Cardiac muscle cell (in vitro differentiated cells and primary cell): Measurements from ENCODE around the gene ZNF48. TPM values are rescaled to one million over a fixed set of nuclear protein-coding genes. Genes with fewer than 3 reads are reported as not detected.

Experiments used
- DNase-seq, 2 donors: peaks; one replicate each; pipeline versions ENCODE4 v3.0.0 to v3.0.0-alpha.2; 2010 to 2017; ENCODE audit warnings: low read depth in 1 of 2, low spot score in 1 of 2
- H3K27ac ChIP-seq: fragments of 200-600 bp; sonication (generic); 2 replicates; pipeline ENCODE4 v1.5.1; 2016
- H3K27me3 ChIP-seq: fragments of 200-600 bp; sonication (generic); 2 replicates; pipeline ENCODE4 v1.6.0; 2016; ENCODE audit warnings: control low read depth
- H3K36me3 ChIP-seq: fragments of 200-600 bp; sonication (generic); 2 replicates; pipeline ENCODE4 v1.5.1; 2016; ENCODE audit warnings: control low read depth
- H3K4me1 ChIP-seq: fragments of 200-600 bp; sonication (generic); 2 replicates; pipeline ENCODE4 v1.8.1; 2017; ENCODE audit warnings: low read depth, mild to moderate bottlenecking, mixed run types
- H3K4me3 ChIP-seq: fragments of 200-600 bp; sonication (generic); 2 replicates; pipeline ENCODE4 v1.5.1; 2016; ENCODE audit warnings: mild to moderate bottlenecking
- H3K9me3 ChIP-seq: fragments of 200-600 bp; sonication (generic); 2 replicates; pipeline ENCODE4 v1.5.1; 2017; ENCODE audit warnings: low read depth, mild to moderate bottlenecking, control low read depth
- polyA plus RNA-seq: library from polyadenylated mRNA; unstranded; fragments of >200 nt; fragmentation: Nextera tagmentation; extraction: Ambion mirVana; gene quantifications from 2 replicates; pipeline ENCODE4 v1.2.1, GENCODE V29; 2016
- total RNA-seq: library from RNA; depleted of rRNA; stranded (reverse); fragments of >200 nt; gene quantifications from 2 replicates; pipeline ENCODE4 v1.2.3, GENCODE V29; 2016
- TF ChIP-seq, protein P1 (sequence below): IDR thresholded peaks from 2 replicates; pipeline ENCODE4 v1.5.1; 2012; ENCODE audit warnings: low read depth, mild to moderate bottlenecking, low read length

Gene ZNF48
- total and polyA plus RNA-seq, 2 experiments from 2014 or later: 12.5 to 32.3 TPM

DNA sequence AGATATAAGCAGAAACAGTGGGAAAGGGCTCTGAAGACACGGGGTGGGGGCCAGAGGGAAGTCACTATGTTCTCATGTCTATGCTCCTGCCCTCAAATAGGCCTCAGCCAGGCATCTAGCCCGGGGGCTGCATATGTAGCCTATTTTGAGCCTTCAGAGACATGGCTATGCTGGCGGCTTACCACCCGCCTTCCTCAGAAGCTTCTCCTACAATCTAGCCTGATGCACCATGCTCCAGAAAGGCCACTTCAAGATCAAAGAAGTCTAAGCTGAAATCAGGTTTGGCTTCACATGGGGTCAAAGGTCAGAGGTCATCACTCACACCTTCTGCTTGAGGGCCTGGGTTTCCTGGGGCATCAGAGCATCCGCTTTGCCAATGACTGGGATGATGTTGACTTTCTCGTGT, 14.4 kb upstream of the ZNF48 start:
- TF ChIP-seq, protein P1, sequence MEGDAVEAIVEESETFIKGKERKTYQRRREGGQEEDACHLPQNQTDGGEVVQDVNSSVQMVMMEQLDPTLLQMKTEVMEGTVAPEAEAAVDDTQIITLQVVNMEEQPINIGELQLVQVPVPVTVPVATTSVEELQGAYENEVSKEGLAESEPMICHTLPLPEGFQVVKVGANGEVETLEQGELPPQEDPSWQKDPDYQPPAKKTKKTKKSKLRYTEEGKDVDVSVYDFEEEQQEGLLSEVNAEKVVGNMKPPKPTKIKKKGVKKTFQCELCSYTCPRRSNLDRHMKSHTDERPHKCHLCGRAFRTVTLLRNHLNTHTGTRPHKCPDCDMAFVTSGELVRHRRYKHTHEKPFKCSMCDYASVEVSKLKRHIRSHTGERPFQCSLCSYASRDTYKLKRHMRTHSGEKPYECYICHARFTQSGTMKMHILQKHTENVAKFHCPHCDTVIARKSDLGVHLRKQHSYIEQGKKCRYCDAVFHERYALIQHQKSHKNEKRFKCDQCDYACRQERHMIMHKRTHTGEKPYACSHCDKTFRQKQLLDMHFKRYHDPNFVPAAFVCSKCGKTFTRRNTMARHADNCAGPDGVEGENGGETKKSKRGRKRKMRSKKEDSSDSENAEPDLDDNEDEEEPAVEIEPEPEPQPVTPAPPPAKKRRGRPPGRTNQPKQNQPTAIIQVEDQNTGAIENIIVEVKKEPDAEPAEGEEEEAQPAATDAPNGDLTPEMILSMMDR: no peak
- no peak overlapping the region for H3K4me3 ChIP-seq

DNA sequence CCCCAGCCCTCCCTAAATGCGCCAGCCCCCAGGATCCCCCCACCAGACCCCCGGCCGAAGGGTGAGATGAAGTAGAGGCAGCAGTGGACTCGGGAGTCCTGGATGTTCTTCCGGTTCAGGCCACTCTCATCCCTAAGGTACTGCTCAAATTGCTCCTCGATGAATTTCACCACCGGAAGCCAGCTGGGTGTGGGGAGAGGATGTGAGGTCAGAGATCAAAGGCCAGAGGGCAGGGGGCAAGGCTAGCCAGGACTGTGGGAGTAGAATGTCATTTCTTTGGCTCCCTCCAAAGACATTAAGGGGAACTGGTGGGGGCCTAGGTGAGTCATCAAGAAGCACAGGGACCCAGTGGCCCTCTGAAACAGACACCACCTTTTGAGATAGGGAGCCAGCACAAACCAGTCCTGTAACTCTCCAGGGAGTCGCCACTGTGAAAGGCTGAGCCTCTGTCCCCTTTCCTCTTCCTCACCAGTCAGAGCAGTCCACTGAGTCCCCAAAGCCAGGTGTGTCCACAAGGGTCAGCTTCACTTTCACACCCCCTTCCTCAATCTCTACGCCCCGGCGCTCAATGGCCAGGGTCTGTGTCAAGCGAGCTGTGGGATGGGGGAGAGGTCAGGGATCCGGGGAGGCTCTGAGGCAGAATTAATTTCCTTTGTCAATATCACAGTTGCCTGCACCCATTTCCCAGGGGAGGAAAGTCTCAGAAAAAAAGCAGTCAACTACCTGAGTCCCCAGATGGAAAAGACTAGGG, 13.8 kb upstream of the ZNF48 start:
- TF ChIP-seq, protein P1: no peak
- DNase-seq: no peak
- no peak overlapping the region for H3K4me3 ChIP-seq
- peak overlapping the region; percentile 70 for H3K27ac ChIP-seq
- H3K4me1 ChIP-seq: peaks cover 9% of the 10 kb centered on the region
- H3K9me3 ChIP-seq: no peaks in the 10 kb centered on the region
- no peaks in the 10 kb centered on the region for H3K36me3 ChIP-seq
- no peaks in the 10 kb centered on the region for H3K27me3 ChIP-seq

More for the DNA sequence above, 14.4 kb upstream of the ZNF48 start:
- Histone ChIP-seq H3K9me3 (no peaks in the 10 kb centered on the region), H3K36me3 (no peaks in the 10 kb centered on the region), H3K27ac (no peak overlapping the region), H3K4me1 (peaks cover 9% of the 10 kb centered on the region), H3K27me3 (no peaks in the 10 kb centered on the region)
- no peak for DNase-seq

DNA sequence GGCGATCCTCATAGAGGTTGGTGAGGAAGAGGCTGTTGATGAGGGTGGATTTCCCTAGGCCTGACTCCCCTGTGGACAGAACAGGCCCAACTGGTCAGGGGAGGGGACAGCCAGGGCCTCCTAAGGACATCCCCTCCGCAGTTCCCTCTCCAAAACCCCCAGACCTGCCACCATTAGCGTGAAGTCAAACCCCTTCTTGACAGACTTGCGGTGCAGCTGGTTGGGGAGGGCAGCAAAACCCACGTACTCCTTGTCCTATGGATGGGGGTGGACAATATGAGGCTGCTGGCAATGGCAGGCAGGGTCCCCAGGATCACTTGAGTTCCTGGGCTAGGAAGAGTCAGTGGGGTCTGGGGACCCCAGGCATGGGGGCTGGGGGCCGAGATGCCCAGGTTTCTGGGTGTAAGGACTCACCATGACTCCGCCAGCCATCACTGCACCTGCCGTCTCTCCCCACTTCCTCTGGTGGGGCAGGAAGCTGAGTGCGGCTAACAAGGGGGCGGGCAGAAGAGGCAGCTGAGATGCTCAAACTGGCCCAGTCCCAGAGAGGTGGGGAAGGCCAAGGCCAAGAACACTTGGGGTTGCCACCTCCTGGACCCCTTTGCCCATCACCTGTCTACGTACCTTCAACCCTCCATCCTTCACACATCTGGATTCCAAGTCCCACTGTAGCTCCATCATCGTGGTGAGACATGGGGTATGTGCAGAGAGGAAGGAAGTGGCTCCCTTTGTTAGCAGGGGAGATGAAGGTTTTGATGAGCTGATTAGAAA, 12.9 kb upstream of the ZNF48 start, which contains the start of gene SEPTIN1:
SEPTIN1 (minus strand) TSS at position 451 of the 771 bp plus-strand sequence; CDS start at position 432, 19 bp downstream.
- H3K4me1 ChIP-seq: peaks cover 7% of the 10 kb centered on the region
- no peaks in the 10 kb centered on the region for H3K36me3 ChIP-seq
- H3K27me3 ChIP-seq: no peaks in the 10 kb centered on the region
- DNase-seq: no peak
- TF ChIP-seq, protein P1: no peak
- no peak within 1 kb of the TSS for H3K4me3 ChIP-seq
- H3K27ac ChIP-seq: peak within 1 kb of the TSS; percentile 70
- no peaks in the 10 kb centered on the region for H3K9me3 ChIP-seq

DNA sequence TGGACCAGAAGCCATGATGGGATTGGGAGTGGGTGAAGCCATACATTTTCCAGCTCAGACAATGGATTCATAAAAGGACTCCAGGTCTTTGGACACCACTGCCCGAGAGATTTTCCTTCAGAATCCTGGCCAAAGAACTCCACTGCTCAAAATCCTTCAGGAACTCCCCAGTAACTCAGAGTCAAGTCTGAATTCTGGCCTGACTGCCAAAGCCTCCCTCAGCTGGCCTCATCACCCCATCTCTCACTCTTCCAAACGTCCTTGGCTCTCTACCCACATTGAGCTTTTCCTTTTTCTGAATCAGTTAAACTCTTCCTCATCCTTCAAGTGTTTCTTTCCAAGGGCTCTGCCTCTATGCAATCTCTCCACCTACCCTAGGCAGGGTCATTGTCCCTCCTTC, 11.7 kb upstream of the ZNF48 start:
- Histone ChIP-seq H3K27ac (no peak overlapping the region), H3K4me1 (peaks cover 4% of the 10 kb centered on the region), H3K4me3 (no peak overlapping the region), H3K9me3 (no peaks in the 10 kb centered on the region), H3K36me3 (no peaks in the 10 kb centered on the region), H3K27me3 (no peaks in the 10 kb centered on the region)
- TF ChIP-seq, protein P1: no peak
- no peak for DNase-seq

DNA sequence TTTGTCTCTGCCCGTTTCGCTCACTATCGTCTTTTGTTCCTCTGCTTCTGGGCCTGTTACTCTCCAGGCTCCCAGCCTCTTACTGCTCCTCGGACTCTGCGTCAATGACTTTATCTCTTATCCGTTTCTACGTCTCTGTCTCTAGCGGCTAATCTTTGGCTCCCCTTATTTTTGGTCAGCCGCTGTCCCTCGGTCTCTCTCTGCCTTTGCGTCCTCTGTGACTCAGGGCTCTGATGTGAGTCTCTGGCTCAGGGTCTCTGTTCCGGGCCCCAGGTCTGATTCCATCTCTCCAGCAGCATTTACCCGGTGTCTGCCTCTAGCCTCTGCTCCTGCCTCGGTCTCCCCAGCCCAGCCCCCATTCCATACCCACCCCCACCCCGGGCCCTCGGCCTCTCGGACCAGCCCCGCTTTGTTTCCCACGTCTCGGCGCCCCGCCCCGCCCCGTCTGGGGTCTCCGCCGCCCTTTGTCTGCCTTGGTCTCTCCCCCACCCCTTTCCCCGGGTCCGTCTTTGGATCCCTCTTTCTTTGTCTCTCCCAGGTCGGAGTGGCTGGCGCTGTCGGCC, 547 bp upstream of the ZNF48 start:
- Histone ChIP-seq H3K9me3 (no peaks in the 10 kb centered on the region), H3K27me3 (no peaks in the 10 kb centered on the region), H3K4me3 (peak overlapping the region; percentile 95), H3K27ac (peak overlapping the region; percentile 98), H3K36me3 (no peaks in the 10 kb centered on the region), H3K4me1 (peaks cover 19% of the 10 kb centered on the region)
- DNase-seq: peak; percentile 35 to 64
- TF ChIP-seq, protein P1: no peak
